HepG2 (cell line): ENCODE measurements around the gene PPOX. TPM values are rescaled to one million over a fixed set of nuclear protein-coding genes. Genes with fewer than 3 reads are reported as not detected.

ENCODE experiments used
- CHCHD3 ChIP-seq: sonication (generic); formaldehyde crosslinking; IDR thresholded peaks from 2 replicates; pipeline ENCODE4 v1.8.0; 2022; ENCODE audit warnings: mild to moderate bottlenecking, missing genetic modification reagents, moderate library complexity
- HIVEP1 ChIP-seq: sonication (generic); formaldehyde crosslinking; IDR thresholded peaks from 2 replicates; pipeline ENCODE4 v1.4.0; 2020; ENCODE audit warnings: mild to moderate bottlenecking, missing genetic modification reagents
- HOXA5 ChIP-seq: sonication (generic); formaldehyde crosslinking; IDR thresholded peaks from 2 replicates; pipeline ENCODE4 v1.4.0; 2020; ENCODE audit warnings: missing genetic modification reagents
- IKZF4 ChIP-seq: sonication (generic); formaldehyde crosslinking; IDR thresholded peaks from 2 replicates; pipeline ENCODE4 v1.5.1; 2020; ENCODE audit warnings: borderline replicate concordance, mild to moderate bottlenecking, low read depth, missing genetic modification reagents; ENCODE audit errors: not compliant biosample characterization
- NFYC ChIP-seq: IDR thresholded peaks from 2 replicates; pipeline ENCODE4 v1.6.1; 2016; ENCODE audit warnings: missing genetic modification reagents, missing compliant biosample characterization
- RNF2 ChIP-seq: fragments of 450-650 bp; conservative IDR thresholded peaks from 2 replicates; pipeline ENCODE4 v1.6.1; 2016; ENCODE audit warnings: low read depth
- SIN3B ChIP-seq: fragments of 150-350 bp; IDR thresholded peaks from 2 replicates; pipeline ENCODE4 v1.6.1; 2014; ENCODE audit warnings: low read length
- SP140L ChIP-seq: sonication (generic); formaldehyde crosslinking; IDR thresholded peaks from 2 replicates; pipeline ENCODE4 v1.4.0; 2020; ENCODE audit warnings: missing genetic modification reagents, borderline replicate concordance
- TAF15 ChIP-seq: fragments of 200-400 bp; formaldehyde crosslinking; IDR thresholded peaks from one replicate; pipeline ENCODE4 v1.6.1; 2018; ENCODE audit warnings: mild to moderate bottlenecking, low read depth, low read length; ENCODE audit not compliant: poor library complexity, severe bottlenecking
- ZNF547 ChIP-seq: sonication (generic); formaldehyde crosslinking; IDR thresholded peaks from 2 replicates; pipeline ENCODE4 v1.5.1; 2020; ENCODE audit warnings: mild to moderate bottlenecking, missing genetic modification reagents
- ZNF644 ChIP-seq: IDR thresholded peaks from 2 replicates; pipeline ENCODE4 v1.6.1; 2016; ENCODE audit warnings: low read depth
- ZNF790 ChIP-seq: sonication (generic); formaldehyde crosslinking; IDR thresholded peaks from 2 replicates; pipeline ENCODE4 v1.8.0; 2022; ENCODE audit warnings: missing genetic modification reagents, mild to moderate bottlenecking, borderline replicate concordance
- polyA plus RNA-seq, 8 experiments: library from polyadenylated mRNA; depleted of rRNA in 3 of 8; stranded (reverse) in 7 of 8; unstranded in 1 of 8; fragments of >200 nt; fragmentation: Illumina TruSeq in 4 of 8; extraction: Trizol in 4 of 8; gene quantifications; 2 replicates each; pipeline versions ENCODE4 v1.2.1 to v1.2.3, GENCODE V29; 2011 to 2016; ENCODE audit warnings: low read depth in 4 of 8, missing spikeins in 1 of 8, mixed read lengths in 1 of 8; ENCODE audit not compliant: insufficient read depth in 1 of 8
- total RNA-seq, 5 experiments: library from RNA; depleted of rRNA; stranded (reverse); fragments of >200 nt; fragmentation: Illumina TruSeq; extraction: Trizol; gene quantifications; 2 replicates each; pipeline ENCODE4 v1.2.3, GENCODE V29; 2016; ENCODE audit warnings: low read depth in 1 of 5
- TF ChIP-seq, protein P1 (sequence below): sonication (generic); formaldehyde crosslinking; IDR thresholded peaks from 2 replicates; pipeline ENCODE4 v1.5.0; 2020; ENCODE audit warnings: mild to moderate bottlenecking, missing genetic modification reagents
- TF ChIP-seq, protein P2 (sequence below): sonication (generic); formaldehyde crosslinking; IDR thresholded peaks from 2 replicates; pipeline ENCODE4 v1.4.0; 2020; ENCODE audit warnings: mild to moderate bottlenecking, missing genetic modification reagents, borderline replicate concordance
- TF ChIP-seq, protein P3 (sequence below): sonication (generic); formaldehyde crosslinking; IDR thresholded peaks from 2 replicates; pipeline ENCODE4 v1.5.0; 2020; ENCODE audit warnings: mild to moderate bottlenecking, missing genetic modification reagents, moderate library complexity
- TF ChIP-seq, protein P4 (sequence below), 2 experiments: sonication (generic) in 1 of 2; formaldehyde crosslinking in 1 of 2; IDR thresholded peaks; 2 replicates each; pipeline versions ENCODE4 v1.5.1 to v1.6.1; 2011 to 2020; ENCODE audit warnings: borderline replicate concordance in 1 of 2, low read depth in 1 of 2, low read length in 1 of 2, mild to moderate bottlenecking in 1 of 2, missing genetic modification reagents in 1 of 2, moderate library complexity in 1 of 2
- TF ChIP-seq, protein P5 (sequence below), 2 experiments: fragments of 450-650 bp in 1 of 2; sonication (generic) in 1 of 2; formaldehyde crosslinking; IDR thresholded peaks; 2 replicates each; pipeline versions ENCODE4 v1.5.0 to v1.8.0; 2020 to 2022; ENCODE audit warnings: mild to moderate bottlenecking in 1 of 2, missing genetic modification reagents in 1 of 2
- TF ChIP-seq, protein P6 (sequence below): IDR thresholded peaks from 2 replicates; pipeline ENCODE4 v1.6.1; 2016; ENCODE audit warnings: missing compliant biosample characterization, missing genetic modification reagents, borderline replicate concordance

PPOX gene
- total and polyA plus RNA-seq, 2 of the 13 experiments (the other 11 are each of a cell fraction or from before 2014, with no cell fraction given): 15.5 to 27.7 TPM

DNA sequence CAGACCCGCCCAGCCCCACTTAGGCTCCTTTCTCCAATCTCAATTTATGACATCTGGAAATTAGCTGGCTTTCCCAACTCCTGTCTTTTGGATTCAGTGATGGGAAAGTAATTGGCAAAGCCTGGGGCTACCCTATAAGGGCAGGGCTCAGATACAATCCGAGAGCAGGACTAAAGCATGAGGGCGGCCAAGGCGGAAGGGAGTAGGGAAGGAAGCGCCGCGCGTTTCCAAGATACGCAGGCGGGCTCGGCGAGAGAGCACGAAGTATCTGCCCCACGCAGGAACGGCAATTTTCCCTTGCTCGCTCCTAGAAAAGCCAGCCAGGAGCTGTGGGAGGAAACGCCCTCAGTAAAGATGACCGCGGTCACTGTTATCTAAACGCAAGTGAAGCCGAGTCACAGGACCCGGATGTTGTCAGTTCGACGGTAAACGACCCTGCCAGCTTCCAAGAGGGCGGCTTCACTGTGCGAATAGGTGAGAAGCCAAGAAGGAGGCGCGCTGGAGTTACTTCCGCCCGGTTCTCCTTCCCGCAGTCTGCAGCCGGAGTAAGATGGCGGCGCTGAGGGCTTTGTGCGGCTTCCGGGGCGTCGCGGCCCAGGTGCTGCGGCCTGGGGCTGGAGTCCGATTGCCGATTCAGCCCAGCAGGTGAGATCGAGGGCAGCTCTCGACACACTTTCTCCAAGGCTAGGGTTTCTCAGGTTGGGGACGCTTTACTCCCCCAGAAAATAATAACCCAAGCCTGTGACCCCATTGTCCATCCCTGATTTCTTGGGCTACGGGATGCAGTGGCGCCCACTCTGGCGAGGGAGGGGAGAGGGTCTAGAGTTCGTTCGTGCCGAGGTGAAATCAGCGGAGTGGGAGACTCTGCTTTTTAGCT, 35.8 kb downstream of the PPOX start, which contains the start of gene NDUFS2 (continued):
- TF ChIP-seq, protein P1, sequence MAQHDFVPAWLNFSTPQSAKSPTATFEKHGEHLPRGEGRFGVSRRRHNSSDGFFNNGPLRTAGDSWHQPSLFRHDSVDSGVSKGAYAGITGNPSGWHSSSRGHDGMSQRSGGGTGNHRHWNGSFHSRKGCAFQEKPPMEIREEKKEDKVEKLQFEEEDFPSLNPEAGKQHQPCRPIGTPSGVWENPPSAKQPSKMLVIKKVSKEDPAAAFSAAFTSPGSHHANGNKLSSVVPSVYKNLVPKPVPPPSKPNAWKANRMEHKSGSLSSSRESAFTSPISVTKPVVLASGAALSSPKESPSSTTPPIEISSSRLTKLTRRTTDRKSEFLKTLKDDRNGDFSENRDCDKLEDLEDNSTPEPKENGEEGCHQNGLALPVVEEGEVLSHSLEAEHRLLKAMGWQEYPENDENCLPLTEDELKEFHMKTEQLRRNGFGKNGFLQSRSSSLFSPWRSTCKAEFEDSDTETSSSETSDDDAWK: no peak
- TF ChIP-seq, protein P2, sequence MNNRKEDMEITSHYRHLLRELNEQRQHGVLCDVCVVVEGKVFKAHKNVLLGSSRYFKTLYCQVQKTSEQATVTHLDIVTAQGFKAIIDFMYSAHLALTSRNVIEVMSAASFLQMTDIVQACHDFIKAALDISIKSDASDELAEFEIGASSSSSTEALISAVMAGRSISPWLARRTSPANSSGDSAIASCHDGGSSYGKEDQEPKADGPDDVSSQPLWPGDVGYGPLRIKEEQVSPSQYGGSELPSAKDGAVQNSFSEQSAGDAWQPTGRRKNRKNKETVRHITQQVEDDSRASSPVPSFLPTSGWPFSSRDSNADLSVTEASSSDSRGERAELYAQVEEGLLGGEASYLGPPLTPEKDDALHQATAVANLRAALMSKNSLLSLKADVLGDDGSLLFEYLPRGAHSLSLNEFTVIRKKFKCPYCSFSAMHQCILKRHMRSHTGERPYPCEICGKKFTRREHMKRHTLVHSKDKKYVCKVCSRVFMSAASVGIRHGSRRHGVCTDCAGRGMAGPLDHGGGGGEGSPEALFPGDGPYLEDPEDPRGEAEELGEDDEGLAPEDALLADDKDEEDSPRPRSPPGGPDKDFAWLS: no peak
- TF ChIP-seq NFYC (CRISPR knock-in tag) (no peak; the same call in 1 of the 2 replicates), SIN3B (peak; percentile 57), IKZF4 (CRISPR knock-in tag) (no peak), ZNF547 (no peak), ZNF644 (no peak), SP140L (peak; percentile 48; the same call in 1 of the 2 replicates), ZNF790 (CRISPR knock-in tag) (no peak), TAF15 (no peak), HOXA5 (CRISPR knock-in tag) (no peak), RNF2 (no peak), HIVEP1 (CRISPR knock-in tag) (peak; percentile 59; the same call in 1 of the 2 replicates), CHCHD3 (0 out of 2 replicates have a peak, but pooled peaks have one; percentile 28)
- TF ChIP-seq, protein P3, sequence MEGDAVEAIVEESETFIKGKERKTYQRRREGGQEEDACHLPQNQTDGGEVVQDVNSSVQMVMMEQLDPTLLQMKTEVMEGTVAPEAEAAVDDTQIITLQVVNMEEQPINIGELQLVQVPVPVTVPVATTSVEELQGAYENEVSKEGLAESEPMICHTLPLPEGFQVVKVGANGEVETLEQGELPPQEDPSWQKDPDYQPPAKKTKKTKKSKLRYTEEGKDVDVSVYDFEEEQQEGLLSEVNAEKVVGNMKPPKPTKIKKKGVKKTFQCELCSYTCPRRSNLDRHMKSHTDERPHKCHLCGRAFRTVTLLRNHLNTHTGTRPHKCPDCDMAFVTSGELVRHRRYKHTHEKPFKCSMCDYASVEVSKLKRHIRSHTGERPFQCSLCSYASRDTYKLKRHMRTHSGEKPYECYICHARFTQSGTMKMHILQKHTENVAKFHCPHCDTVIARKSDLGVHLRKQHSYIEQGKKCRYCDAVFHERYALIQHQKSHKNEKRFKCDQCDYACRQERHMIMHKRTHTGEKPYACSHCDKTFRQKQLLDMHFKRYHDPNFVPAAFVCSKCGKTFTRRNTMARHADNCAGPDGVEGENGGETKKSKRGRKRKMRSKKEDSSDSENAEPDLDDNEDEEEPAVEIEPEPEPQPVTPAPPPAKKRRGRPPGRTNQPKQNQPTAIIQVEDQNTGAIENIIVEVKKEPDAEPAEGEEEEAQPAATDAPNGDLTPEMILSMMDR (CRISPR knock-in tag): no peak; the same call in none of the 2 replicates
- TF ChIP-seq, protein P4, sequence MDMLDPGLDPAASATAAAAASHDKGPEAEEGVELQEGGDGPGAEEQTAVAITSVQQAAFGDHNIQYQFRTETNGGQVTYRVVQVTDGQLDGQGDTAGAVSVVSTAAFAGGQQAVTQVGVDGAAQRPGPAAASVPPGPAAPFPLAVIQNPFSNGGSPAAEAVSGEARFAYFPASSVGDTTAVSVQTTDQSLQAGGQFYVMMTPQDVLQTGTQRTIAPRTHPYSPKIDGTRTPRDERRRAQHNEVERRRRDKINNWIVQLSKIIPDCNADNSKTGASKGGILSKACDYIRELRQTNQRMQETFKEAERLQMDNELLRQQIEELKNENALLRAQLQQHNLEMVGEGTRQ (IDR thresholded peaks at IDR 0.05; ENCODE audit: low read depth, low read length): no peak
- TF ChIP-seq, protein P4 (CRISPR knock-in tag; IDR thresholded peaks at IDR 0.05; ENCODE audit: borderline replicate concordance): no peak
- TF ChIP-seq, protein P5, sequence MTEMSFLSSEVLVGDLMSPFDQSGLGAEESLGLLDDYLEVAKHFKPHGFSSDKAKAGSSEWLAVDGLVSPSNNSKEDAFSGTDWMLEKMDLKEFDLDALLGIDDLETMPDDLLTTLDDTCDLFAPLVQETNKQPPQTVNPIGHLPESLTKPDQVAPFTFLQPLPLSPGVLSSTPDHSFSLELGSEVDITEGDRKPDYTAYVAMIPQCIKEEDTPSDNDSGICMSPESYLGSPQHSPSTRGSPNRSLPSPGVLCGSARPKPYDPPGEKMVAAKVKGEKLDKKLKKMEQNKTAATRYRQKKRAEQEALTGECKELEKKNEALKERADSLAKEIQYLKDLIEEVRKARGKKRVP (CRISPR knock-in tag; IDR thresholded peaks at IDR 0.05): 0 out of 4 replicates have a peak, but pooled peaks of 1 of the 2 experiments have one; percentile 32
- TF ChIP-seq, protein P6, sequence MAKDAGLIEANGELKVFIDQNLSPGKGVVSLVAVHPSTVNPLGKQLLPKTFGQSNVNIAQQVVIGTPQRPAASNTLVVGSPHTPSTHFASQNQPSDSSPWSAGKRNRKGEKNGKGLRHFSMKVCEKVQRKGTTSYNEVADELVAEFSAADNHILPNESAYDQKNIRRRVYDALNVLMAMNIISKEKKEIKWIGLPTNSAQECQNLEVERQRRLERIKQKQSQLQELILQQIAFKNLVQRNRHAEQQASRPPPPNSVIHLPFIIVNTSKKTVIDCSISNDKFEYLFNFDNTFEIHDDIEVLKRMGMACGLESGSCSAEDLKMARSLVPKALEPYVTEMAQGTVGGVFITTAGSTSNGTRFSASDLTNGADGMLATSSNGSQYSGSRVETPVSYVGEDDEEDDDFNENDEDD (CRISPR knock-in tag): peak; percentile 54; the same call in 1 of the 2 replicates
